Amniotic stem cell (primary cell): ENCODE data around the gene COX7B.

Source experiments
- DNase-seq: peaks from one replicate; lab custom pipeline; 2025; lab: John Stamatoyannopoulos, UW

The COX7B gene

DNA sequence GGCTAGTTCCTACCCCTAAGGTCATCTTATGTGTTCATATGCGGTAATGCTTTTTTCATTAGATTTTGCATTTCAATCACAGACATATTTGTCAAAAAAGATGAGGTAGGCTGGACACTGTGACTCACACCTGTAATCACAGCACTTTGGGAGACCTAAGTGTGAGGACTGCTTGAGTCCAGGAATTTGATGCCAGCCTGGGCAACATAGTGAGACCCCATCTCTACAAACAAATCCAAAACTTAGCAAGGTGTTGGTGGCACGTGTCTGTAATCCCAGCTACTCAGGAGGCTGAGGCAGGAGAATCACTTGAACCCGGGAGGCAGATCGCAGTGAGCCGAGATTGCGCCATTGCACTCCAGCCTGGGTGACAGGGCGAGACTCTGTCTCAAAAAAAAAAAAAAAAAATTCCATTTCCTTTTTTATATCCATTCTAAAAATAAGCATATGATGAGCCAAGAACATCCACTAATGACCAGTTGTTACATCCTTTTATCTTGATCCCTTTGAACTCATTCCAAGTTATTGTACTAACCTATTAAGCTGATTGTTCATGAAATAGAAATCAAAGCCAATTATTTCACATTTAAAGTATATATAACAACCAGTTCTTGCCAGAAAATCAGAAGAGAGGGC, 46.8 kb downstream of the COX7B start:
- no peak for DNase-seq

DNA sequence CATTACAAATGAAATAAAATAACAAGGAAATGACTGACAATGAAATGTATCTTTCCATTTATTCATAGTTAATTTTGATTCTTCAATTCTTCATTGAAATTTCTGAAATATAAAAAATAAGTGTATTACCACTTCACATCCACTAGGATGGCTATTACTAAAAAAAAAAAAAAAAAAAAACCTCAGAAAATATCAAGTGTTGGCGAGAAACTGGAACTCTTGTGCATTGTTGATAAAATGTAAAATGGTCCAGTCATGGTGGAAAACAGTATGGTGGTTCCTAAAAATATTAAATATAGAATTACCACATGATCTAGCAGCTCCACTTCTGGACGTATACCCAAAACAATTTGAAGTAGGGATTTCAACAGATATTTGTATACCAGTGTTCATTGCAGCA, 47.3 kb downstream of the COX7B start:
- DNase-seq = no peak

DNA sequence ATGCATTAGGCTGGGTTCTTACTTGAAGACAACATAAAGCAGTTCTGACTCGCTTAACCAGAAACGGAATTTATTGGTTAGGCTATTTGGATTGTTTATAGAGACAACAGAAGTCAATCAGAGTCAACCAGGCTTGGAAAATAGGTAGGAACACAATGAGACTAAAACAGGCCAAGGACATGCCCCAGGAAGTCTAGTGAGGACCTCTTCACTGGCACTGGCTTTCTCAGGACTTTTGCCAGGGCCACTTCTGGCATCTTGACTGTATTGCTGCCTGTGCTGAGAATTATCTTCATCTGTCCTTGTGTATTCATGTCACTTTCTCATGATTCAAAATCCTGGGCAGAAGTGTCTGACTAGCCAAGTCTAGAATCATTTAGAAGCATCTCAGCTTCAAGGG, 50.6 kb downstream of the COX7B start:
- no peak for DNase-seq

DNA sequence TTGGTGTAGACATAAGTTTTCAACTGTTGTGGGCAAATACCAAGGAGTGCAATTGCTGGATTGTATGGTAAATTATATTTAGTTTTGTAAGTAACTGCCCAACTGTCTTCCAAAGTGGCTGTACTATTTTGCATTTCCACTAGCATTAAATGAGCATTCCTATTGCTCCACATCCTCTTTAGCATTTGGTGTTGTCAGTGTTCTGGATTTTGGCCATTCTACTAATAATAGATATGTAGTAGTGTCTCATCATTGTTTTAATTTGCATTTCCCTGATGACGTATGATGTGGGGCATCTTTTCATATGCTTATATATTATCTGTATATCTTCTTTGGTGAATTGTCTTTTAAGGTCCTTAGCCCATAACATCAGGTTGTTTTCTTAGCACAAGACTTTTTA, 52.9 kb downstream of the COX7B start:
- DNase-seq = no peak

DNA sequence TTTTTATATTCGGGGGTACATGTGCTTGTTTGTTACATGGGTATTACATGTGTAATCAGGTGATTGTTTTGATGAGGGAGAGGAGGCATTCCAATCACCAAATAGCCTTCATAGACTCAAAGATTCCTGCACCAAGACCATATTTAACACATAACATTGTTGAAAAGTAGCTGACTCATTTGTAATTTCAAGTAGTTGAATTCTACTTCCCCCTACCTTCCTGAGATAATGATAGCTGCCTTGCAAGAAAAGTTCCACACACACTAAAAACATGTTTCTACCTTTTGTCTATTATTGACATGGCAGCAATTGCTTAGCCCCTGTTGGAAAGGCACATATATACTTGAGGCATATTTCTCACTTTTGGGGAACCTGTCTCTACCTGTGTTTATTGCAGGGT, 54.0 kb downstream of the COX7B start:
- DNase-seq = no peak

DNA sequence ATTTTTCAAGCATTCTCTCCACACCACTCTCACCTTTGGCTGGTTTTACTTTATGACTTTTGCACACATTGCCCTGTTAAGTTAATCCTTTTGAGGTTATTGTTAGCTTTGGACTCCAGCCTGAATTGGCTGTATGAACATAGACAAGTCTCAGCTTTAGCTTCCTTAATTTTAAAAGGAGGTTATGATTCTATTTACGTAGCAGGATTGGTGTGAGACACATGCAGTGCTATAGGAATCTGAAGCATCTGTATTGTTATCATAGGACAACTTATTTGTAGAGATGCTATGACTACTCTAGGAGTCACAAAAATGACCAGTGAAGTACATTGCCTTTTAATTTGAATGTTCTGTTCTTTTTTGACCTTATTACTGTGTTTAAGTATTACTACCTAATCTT, 54.4 kb downstream of the COX7B start:
- no peak for DNase-seq
